GM18502 (cell line): Measurements from ENCODE around the gene SLC25A5.
A peak's percentile ranks its signal among the peaks of the same experiment; 100 is the strongest.
"Not testable (repeated sequence)": the region's sequence is repeated elsewhere in the genome, so short reads cannot be mapped to it uniquely, and the experiment has no call there.

ENCODE experiments used
- ATAC-seq: cut with Tn5 transposase; IDR thresholded peaks from one replicate; pipeline ENCODE4 v1.9.1; 2021; ENCODE audit warnings: mild to moderate bottlenecking; ENCODE audit not compliant: unreplicated experiment, poor library complexity

SLC25A5 gene

GRCh38 chrX:119475389-119476101 lies 7.3 kb downstream of the SLC25A5 start:
- no peak for ATAC-seq

- ATAC-seq: no peak
Observed at GRCh38 chrX:119477812-119478232, 9.6 kb downstream of the SLC25A5 start.

GRCh38 chrX:119478504-119478903 lies 10.3 kb downstream of the SLC25A5 start:
- no peak for ATAC-seq

GRCh38 chrX:119479845-119480244 lies 11.6 kb downstream of the SLC25A5 start:
- no peak for ATAC-seq

- no peak for ATAC-seq
Observed at GRCh38 chrX:119481323-119481801, 13.1 kb downstream of the SLC25A5 start.

- peak; percentile 15 for ATAC-seq
Observed at GRCh38 chrX:119482041-119482440, 13.8 kb downstream of the SLC25A5 start.

- peak; percentile 83 for ATAC-seq
Observed at GRCh38 chrX:119482481-119483480, 14.5 kb downstream of the SLC25A5 start.

GRCh38 chrX:119486745-119487144 lies 18.5 kb downstream of the SLC25A5 start:
- ATAC-seq: no peak

- not testable (repeated sequence) for ATAC-seq
Observed at GRCh38 chrX:119487766-119488165, 19.5 kb downstream of the SLC25A5 start.

- no peak for ATAC-seq
Observed at GRCh38 chrX:119488749-119489148, 20.5 kb downstream of the SLC25A5 start.

- no peak for ATAC-seq
Observed at GRCh38 chrX:119489212-119490074, 21.2 kb downstream of the SLC25A5 start.

- no peak for ATAC-seq
Observed at GRCh38 chrX:119492463-119492862, 24.2 kb downstream of the SLC25A5 start.

- ATAC-seq: not testable (repeated sequence)
Observed at GRCh38 chrX:119493851-119494495, 25.7 kb downstream of the SLC25A5 start.

- ATAC-seq: no peak
Observed at GRCh38 chrX:119495734-119496726, 27.8 kb downstream of the SLC25A5 start.

GRCh38 chrX:119497185-119497584 lies 28.9 kb downstream of the SLC25A5 start:
- ATAC-seq: no peak

GRCh38 chrX:119500061-119500800 lies 32.0 kb downstream of the SLC25A5 start:
- no peak for ATAC-seq

- ATAC-seq: no peak
Observed at GRCh38 chrX:119501511-119502148, 33.4 kb downstream of the SLC25A5 start.
